Nephron (organoid): ENCODE results near the gene RNF220.

ENCODE experiments used
- H3K27ac Mint-ChIP-seq, 3 experiments: 2 replicates each; pipeline ENCODE4 v1.8.0; 2020; ENCODE audit warnings: mixed read lengths in 3 of 3, mild to moderate bottlenecking in 2 of 3, moderate library complexity in 1 of 3
- H3K27me3 Mint-ChIP-seq: 2 replicates; pipeline ENCODE4 v1.8.0; 2021; ENCODE audit warnings: low read depth, mild to moderate bottlenecking, moderate library complexity, mixed read lengths
- H3K36me3 Mint-ChIP-seq: 2 replicates; pipeline ENCODE4 v1.8.0; 2020; ENCODE audit warnings: low read depth, mixed read lengths
- H3K4me1 Mint-ChIP-seq: 2 replicates; pipeline ENCODE4 v1.8.0; 2020; ENCODE audit warnings: mixed read lengths
- H3K4me3 Mint-ChIP-seq, 3 experiments: 2 replicates each; pipeline ENCODE4 v1.8.0; 2020; ENCODE audit warnings: mild to moderate bottlenecking in 3 of 3, mixed read lengths in 3 of 3, moderate library complexity in 2 of 3
- H3K9me3 Mint-ChIP-seq: 2 replicates; pipeline ENCODE4 v1.8.0; 2020; ENCODE audit warnings: mixed read lengths
- CTCF ChIP-seq, 3 experiments: fragments of 200-600 bp; sonication (generic); IDR thresholded peaks; one replicate each; pipeline ENCODE4 v1.5.0; 2021; ENCODE audit warnings: antibody characterized with exemption in 3 of 3; ENCODE audit not compliant: unreplicated experiment in 3 of 3

Gene RNF220

GRCh38 chr1:44521378-44522080, 116.5 kb downstream of the RNF220 start:
- no peak for TF ChIP-seq CTCF (IDR thresholded peaks at IDR 0.05; ENCODE audit: unreplicated experiment in 3 of 3)
- Mint-ChIP-seq H3K4me1 (no peaks in the 10 kb centered on the region), H3K36me3 (peaks cover 4% of the 10 kb centered on the region), H3K27ac (no peak overlapping the region), H3K27me3 (peaks cover 59% of the 10 kb centered on the region), H3K9me3 (peaks cover 4% of the 10 kb centered on the region), H3K4me3 (no peak overlapping the region)

- Mint-ChIP-seq H3K4me1 (no peaks in the 10 kb centered on the region), H3K36me3 (peaks cover 4% of the 10 kb centered on the region), H3K27me3 (peaks cover 45% of the 10 kb centered on the region), H3K27ac (no peak overlapping the region), H3K4me3 (no peak overlapping the region), H3K9me3 (peaks cover 4% of the 10 kb centered on the region)
- TF ChIP-seq CTCF (IDR thresholded peaks at IDR 0.05; ENCODE audit: unreplicated experiment in 3 of 3) = no peak
These were observed 118.8 kb downstream of the RNF220 start for GRCh38 chr1:44523593-44524591.

GRCh38 chr1:44524655-44525500, 119.8 kb downstream of the RNF220 start:
- Mint-ChIP-seq H3K4me1 (no peaks in the 10 kb centered on the region), H3K4me3 (no peak overlapping the region), H3K9me3 (peaks cover under 1% of the 10 kb centered on the region), H3K27ac (no peak overlapping the region), H3K27me3 (peaks cover 37% of the 10 kb centered on the region), H3K36me3 (peaks cover 1% of the 10 kb centered on the region)
- TF ChIP-seq CTCF (IDR thresholded peaks at IDR 0.05; ENCODE audit: unreplicated experiment in 3 of 3) = no peak

- Mint-ChIP-seq H3K27ac (no peak overlapping the region), H3K36me3 (no peaks in the 10 kb centered on the region), H3K9me3 (no peaks in the 10 kb centered on the region), H3K27me3 (peaks cover 28% of the 10 kb centered on the region), H3K4me1 (no peaks in the 10 kb centered on the region), H3K4me3 (no peak overlapping the region)
- no peak for TF ChIP-seq CTCF (IDR thresholded peaks at IDR 0.05; ENCODE audit: unreplicated experiment in 3 of 3)
These were observed 121.4 kb downstream of the RNF220 start for GRCh38 chr1:44526295-44527073.
